GM12874 (cell line): ENCODE data around the gene DIS3L2.

ENCODE experiments used
- CTCF ChIP-seq: IDR thresholded peaks from 2 replicates; pipeline ENCODE4 v1.5.1; 2011; ENCODE audit warnings: low read depth, mild to moderate bottlenecking, control low read depth, low read length, moderate library complexity; ENCODE audit not compliant: insufficient read depth

Gene DIS3L2

GRCh38 chr2:232076272-232076671, 114.8 kb downstream of the DIS3L2 start:
- TF ChIP-seq CTCF, result no peak

GRCh38 chr2:232076736-232077135, 115.2 kb downstream of the DIS3L2 start:
- TF ChIP-seq CTCF, result no peak

GRCh38 chr2:232085164-232085563, 123.7 kb downstream of the DIS3L2 start:
- no peak for TF ChIP-seq CTCF

- TF ChIP-seq CTCF, result no peak
Measured at GRCh38 chr2:232085826-232086425, 124.4 kb downstream of the DIS3L2 start.

GRCh38 chr2:232088771-232089170, 127.3 kb downstream of the DIS3L2 start:
- no peak for TF ChIP-seq CTCF

GRCh38 chr2:232094201-232094600, 132.7 kb downstream of the DIS3L2 start:
- no peak for TF ChIP-seq CTCF

- no peak for TF ChIP-seq CTCF
Measured at GRCh38 chr2:232094883-232095282, 133.4 kb downstream of the DIS3L2 start.
